Stimulated activated CD8-positive, alpha-beta memory T cell treated with anti-CD3 and anti-CD28 coated beads, Interleukin-7, amount 100 ng/mL, for 24 hours (primary cell): ENCODE results near the gene CEP170.
A peak's percentile ranks its signal among the peaks of the same experiment; 100 is the strongest.

Experiments used
- DNase-seq: peaks from one replicate; pipeline ENCODE4 v3.0.0-alpha.2; 2020; ENCODE audit warnings: low read depth

Gene CEP170

GRCh38 chr1:243267914-243268653 is 13.0 kb upstream of the CEP170 start:
- DNase-seq = no peak

- no peak for DNase-seq
Measured at GRCh38 chr1:243267471-243267880, 12.4 kb upstream of the CEP170 start.

GRCh38 chr1:243266231-243266630 is 11.2 kb upstream of the CEP170 start:
- no peak for DNase-seq

GRCh38 chr1:243264717-243265116 is 9.6 kb upstream of the CEP170 start:
- no peak for DNase-seq

GRCh38 chr1:243261390-243261789 is 6.3 kb upstream of the CEP170 start:
- DNase-seq = no peak

GRCh38 chr1:243260221-243260880 is 5.3 kb upstream of the CEP170 start:
- DNase-seq = no peak

GRCh38 chr1:243258731-243259130 is 3.6 kb upstream of the CEP170 start:
- DNase-seq = no peak

- no peak for DNase-seq
Measured at GRCh38 chr1:243257189-243257588, 2.1 kb upstream of the CEP170 start.

GRCh38 chr1:243256590-243256989 is 1.5 kb upstream of the CEP170 start:
- DNase-seq = no peak

GRCh38 chr1:243255791-243256512 is 871 bp upstream of the CEP170 start, which contains the start of gene SDCCAG8:
SDCCAG8 (plus strand) TSS chr1:243256041; CDS start chr1:243256174, 133 bp downstream.
- peak; percentile 89 for DNase-seq

GRCh38 chr1:243254233-243254926 is 701 bp downstream of the CEP170 start:
- DNase-seq = peak; percentile 30

GRCh38 chr1:243253926-243254232 is 1.2 kb downstream of the CEP170 start:
- no peak for DNase-seq

GRCh38 chr1:243253211-243253925 is 1.7 kb downstream of the CEP170 start:
- no peak for DNase-seq

- no peak for DNase-seq
Measured at GRCh38 chr1:243251539-243251938, 3.5 kb downstream of the CEP170 start.

GRCh38 chr1:243250102-243250501 is 5.0 kb downstream of the CEP170 start:
- no peak for DNase-seq

- no peak for DNase-seq
Measured at GRCh38 chr1:243249214-243249613, 5.9 kb downstream of the CEP170 start.

- DNase-seq = no peak
Measured at GRCh38 chr1:243247901-243248300, 7.2 kb downstream of the CEP170 start.

GRCh38 chr1:243246916-243247315 is 8.2 kb downstream of the CEP170 start:
- DNase-seq = no peak

- no peak for DNase-seq
Measured at GRCh38 chr1:243244432-243244841, 10.6 kb downstream of the CEP170 start.

GRCh38 chr1:243236604-243237252 is 18.4 kb downstream of the CEP170 start:
- no peak for DNase-seq

- DNase-seq = no peak
Measured at GRCh38 chr1:243234978-243235647, 20.0 kb downstream of the CEP170 start.
